ENCODE results near the gene MAPRE2. TPM values are rescaled to one million over a fixed set of nuclear protein-coding genes. Genes with fewer than 3 reads are reported as not detected.

MAPRE2 gene
- total RNA-seq, 1 donor from 2014 or later: 17.8 TPM

- no peak for DNase-seq (ENCODE audit: low spot score)
These were observed 21.2 kb downstream of the MAPRE2 start for GRCh38 chr18:35062408-35062807.

- no peak for DNase-seq (ENCODE audit: low spot score)
These were observed 22.9 kb downstream of the MAPRE2 start for GRCh38 chr18:35063875-35064690.

- DNase-seq (ENCODE audit: low spot score): no peak
These were observed 26.2 kb downstream of the MAPRE2 start for GRCh38 chr18:35067454-35067853.

GRCh38 chr18:35071819-35072247 lies 30.6 kb downstream of the MAPRE2 start:
- DNase-seq (ENCODE audit: low spot score): no peak

GRCh38 chr18:35072616-35073015 lies 31.4 kb downstream of the MAPRE2 start:
- DNase-seq (ENCODE audit: low spot score): no peak

GRCh38 chr18:35073186-35074105 lies 32.2 kb downstream of the MAPRE2 start:
- DNase-seq (ENCODE audit: low spot score): no peak

DNA sequence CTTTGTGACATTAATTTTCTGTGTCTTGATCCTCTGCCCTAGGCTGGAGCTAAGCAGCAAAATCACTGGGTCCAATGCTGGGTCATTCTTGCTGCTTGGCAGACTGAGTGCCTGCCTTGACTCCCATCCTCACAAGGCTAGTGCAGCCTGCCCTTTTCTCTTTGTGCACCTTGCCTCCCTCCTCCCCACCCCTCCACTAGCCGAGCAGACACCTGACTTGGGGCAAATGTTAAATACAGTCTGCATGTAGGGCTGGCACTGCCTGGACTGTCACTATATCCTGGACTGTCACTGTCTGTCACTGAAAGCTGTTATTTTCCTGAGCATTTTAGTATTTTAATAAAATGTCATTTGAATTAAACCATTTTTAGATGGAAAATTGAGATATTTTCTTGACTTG lies 33.4 kb downstream of the MAPRE2 start:
- no peak for DNase-seq (ENCODE audit: low spot score)

DNA sequence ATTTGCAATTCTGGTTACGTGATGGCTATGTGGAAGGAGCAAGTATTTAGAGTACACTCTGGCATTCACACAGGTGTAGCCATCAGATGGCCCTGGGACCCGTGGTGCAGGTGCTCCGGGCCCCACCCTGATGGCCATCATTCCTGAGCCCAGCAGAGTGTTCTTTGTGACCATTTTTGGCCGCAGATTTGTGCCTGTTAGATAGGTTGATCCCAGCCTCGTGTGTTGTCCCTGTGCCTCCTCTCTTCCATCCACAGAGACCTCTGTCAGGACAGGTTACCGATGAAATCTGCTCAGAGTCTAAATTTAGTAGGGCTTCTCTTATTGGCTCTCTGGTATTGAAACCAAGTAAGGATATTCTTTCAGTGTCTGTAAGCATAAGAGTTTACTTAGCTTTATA lies 33.9 kb downstream of the MAPRE2 start:
- DNase-seq (ENCODE audit: low spot score): no peak

DNA sequence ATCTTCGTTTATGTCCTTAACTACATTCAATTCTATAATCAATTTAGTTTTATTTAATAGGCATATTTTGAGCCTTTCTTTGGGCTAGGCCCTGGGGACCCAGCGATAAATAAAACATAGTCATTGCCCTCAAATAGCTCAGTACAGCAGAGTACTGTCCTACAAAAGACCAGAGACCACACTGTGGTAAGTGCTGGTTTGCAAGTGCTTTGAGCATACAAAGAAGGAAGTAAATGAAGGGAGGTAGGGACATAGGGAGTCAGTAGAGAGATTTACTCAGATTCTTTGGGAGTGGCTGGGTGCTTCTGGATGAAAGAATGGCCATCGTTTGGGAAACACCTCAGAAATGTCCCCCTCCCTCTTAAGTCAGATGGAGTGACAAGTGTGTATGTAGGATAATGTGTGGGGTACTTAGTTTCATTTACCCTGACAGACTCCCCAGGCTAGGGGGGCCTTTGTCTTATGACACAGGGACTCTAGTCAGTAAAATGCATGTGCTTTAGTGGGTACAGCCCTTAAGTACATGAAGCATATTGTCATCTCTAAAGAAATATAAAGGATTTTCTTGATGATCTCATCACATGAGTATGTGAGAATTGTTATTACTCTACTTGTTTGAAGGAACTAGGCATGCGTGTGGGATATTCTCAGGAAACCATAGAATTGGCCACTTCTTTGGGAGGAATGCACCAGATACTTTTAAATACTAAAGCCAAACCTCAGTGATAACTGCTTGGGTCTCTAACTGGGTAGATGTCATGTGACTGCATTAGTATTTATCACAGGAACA lies 35.1 kb downstream of the MAPRE2 start:
- DNase-seq (ENCODE audit: low spot score): no peak

DNA sequence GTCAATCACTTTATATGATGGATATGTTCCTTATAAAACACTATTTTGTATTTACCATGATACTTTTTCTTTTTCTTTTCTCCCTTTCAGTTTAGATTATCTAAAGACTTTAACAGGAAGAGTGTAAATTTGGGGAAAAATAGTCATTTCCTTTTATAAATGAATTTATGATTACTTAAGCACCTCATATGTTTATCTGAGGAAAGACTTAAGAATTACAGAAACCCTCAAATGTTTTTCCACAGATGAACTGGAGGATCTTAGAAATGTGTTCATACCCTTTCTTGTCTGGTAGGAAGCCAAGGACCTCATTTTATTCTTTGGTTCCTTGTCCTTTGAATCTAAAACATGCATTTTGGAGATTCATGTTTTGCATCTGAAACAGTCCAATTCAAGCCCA lies 36.7 kb downstream of the MAPRE2 start:
- no peak for DNase-seq (ENCODE audit: low spot score)

GRCh38 chr18:35080058-35080457 lies 38.8 kb downstream of the MAPRE2 start:
- no peak for DNase-seq (ENCODE audit: low spot score)

DNA sequence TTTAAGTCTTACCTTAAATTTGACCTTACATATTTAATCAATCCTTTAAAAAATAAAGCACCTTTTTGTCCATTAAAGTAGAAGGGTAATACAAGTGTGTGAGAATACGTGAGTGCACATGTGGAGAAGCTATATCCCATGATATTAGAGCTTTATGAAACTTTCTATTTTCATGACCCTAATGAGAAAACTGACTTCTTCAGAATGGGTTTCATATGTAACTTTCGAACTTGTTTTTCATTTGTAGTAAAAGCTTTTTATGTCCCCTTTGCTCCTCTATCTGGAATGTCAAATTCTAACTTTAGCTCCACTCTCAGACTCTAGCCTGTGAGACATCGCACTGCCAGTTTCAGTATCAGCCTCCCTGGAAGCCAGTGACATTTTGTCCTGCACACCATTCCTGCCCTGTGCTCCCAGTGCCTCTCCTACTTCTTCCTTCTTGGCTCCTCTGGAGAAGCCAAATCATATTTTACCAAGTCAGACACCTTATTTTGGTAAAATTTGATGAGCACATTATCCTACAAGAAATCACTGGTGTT lies 42.0 kb downstream of the MAPRE2 start:
- no peak for DNase-seq (ENCODE audit: low spot score)

DNA sequence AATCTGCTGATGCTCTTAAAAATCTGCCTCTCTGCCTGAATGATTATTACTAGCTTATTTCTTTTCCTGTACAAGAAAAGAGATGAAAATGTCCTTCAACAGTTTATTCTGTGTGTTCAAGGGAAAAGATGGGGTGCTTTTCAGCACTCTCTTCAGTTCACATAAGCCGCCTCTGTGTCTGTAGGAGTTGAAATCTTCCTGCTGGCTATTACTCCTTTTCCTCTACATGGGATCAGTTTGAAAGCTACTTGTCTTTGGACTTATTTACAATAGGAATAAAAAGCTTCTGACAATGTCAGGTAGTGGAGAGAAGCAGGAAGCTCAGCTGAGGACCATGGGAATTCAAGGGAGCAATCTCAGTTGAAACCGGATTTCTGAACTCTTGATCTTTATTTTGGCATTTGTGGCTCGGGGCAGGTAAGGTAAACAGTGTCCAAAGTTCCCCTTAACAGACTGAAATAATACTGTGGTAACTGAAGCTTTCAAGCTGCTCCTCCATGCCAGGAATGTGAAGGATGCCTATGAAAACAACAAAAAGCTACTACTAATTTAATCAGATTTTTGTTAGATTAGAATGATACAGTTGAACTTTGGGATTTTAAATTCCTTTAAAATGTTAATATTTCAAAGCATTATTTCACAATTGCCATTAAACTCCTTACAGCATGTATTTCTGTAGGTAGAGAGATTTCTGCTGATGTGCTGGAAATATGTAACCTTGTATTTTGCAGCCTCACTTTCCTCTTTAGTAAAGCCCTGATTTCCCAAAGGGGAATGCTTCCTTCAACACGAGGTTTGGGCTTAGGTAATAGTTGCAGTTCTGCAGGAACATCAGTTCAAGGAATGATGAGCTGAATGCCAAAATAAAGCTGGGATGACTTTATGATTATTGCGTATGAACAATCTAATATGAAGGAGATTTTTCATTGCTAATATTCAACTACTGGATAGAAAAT lies 43.6 kb downstream of the MAPRE2 start:
- DNase-seq (ENCODE audit: low spot score): no peak

GRCh38 chr18:35085450-35086380 lies 44.5 kb downstream of the MAPRE2 start:
- DNase-seq (ENCODE audit: low spot score): no peak

GRCh38 chr18:35086704-35087103 lies 45.5 kb downstream of the MAPRE2 start:
- DNase-seq (ENCODE audit: low spot score): no peak

- no peak for DNase-seq (ENCODE audit: low spot score)
These were observed 46.5 kb downstream of the MAPRE2 start for GRCh38 chr18:35087726-35088125.

- DNase-seq (ENCODE audit: low spot score): no peak
These were observed 47.7 kb downstream of the MAPRE2 start for GRCh38 chr18:35088921-35089320.

- DNase-seq (ENCODE audit: low spot score): no peak
These were observed 48.2 kb downstream of the MAPRE2 start for GRCh38 chr18:35089382-35089781.

DNA sequence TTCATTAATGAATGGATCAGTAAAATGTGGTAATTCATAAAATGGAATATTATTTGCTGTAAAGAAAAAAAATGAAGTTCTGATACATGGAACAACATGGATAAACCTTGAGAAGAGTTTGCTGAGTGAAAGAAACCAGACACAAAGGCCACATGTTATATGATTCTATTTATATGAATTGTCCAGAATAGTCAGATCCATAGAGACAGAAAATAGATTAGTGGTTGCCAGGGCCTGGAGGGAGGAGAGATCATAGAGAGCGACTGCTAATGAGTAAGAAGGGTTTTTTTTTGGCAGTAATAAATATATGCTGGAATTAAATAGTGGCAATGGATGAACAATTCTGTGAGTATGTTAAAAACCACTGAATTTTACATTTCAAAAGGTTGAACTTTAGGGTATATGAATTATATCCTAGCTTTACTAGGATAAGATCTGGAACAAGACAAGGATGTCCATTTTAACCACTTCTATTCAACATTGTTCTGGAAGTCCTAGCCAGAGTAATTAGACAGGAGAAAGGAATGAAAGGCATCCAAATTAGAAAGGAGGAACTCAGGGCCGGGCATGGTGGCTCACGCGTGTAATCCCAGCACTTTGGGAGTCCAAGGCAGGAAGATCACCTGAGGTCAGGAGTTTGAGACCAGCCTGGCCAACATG lies 48.8 kb downstream of the MAPRE2 start:
- no peak for DNase-seq (ENCODE audit: low spot score)

Data from ureter (tissue), 1 donor.